IMR-90 (cell line): ENCODE data around the gene COL13A1. TPM values are rescaled to one million over a fixed set of nuclear protein-coding genes. Genes with fewer than 3 reads are reported as not detected.

Experiments
- ATAC-seq: fragments of 200-7000 bp; cut with Tn5 transposase; 2 replicates; pipeline ENCODE4 v1.9.1; 2020; ENCODE audit warnings: low read depth, mild to moderate bottlenecking, moderate library complexity
- BruUV-seq: library from RNA; stranded (reverse); fragments of 400-500 nt; replicated peaks from 2 replicates; lab custom pipeline; 2021; lab: Mats Ljungman, UMichigan
- CTCF ChIA-PET: fragments of 300-600 bp; formaldehyde crosslinking; extraction: SDS; loops from one replicate; lab custom pipeline; 2021; ENCODE audit warnings: antibody characterized with exemption; lab: Yijun Ruan, JAX
- POLR2A ChIA-PET: fragments of 300-600 bp; sonication (Branson Sonifier 250); formaldehyde crosslinking; loops from one replicate; lab custom pipeline; 2022; ENCODE audit warnings: antibody characterized with exemption; ENCODE audit not compliant: unreplicated experiment; lab: Charles Lee
- DNase-seq: peaks from one replicate; pipeline ENCODE4 v3.0.0; 2013
- H2AFZ ChIP-seq: replicated peaks from 2 replicates; pipeline ENCODE3; 2013; ENCODE audit warnings: low read length, mild to moderate bottlenecking; ENCODE audit not compliant: poor library complexity
- H2AK5ac ChIP-seq: 2 replicates; pipeline ENCODE4 v1.6.1; 2013; ENCODE audit warnings: low read depth, low read length, inconsistent platforms
- H2AK9ac ChIP-seq: replicated peaks from 2 replicates; pipeline ENCODE3; 2013; ENCODE audit warnings: mild to moderate bottlenecking, low read depth, low read length, moderate library complexity; ENCODE audit not compliant: poor library complexity
- H2BK120ac ChIP-seq: 2 replicates; pipeline ENCODE4 v1.6.1; 2013; ENCODE audit warnings: low read depth, low read length, inconsistent platforms
- H2BK15ac ChIP-seq: 3 replicates; pipeline ENCODE4 v1.6.1; 2013; ENCODE audit warnings: low read depth, low read length, inconsistent platforms
- H2BK20ac ChIP-seq: 2 replicates; pipeline ENCODE4 v1.6.1; 2013; ENCODE audit warnings: low read depth, mild to moderate bottlenecking, inconsistent platforms, low read length, moderate library complexity
- H2BK5ac ChIP-seq: 2 replicates; pipeline ENCODE4 v1.6.1; 2013; ENCODE audit warnings: mild to moderate bottlenecking, low read depth, low read length, inconsistent platforms; ENCODE audit not compliant: poor library complexity, severe bottlenecking
- H3K14ac ChIP-seq: replicated peaks from 2 replicates; pipeline ENCODE4 v1.6.1; 2013; ENCODE audit warnings: low read depth, low read length, inconsistent platforms
- H3K18ac ChIP-seq: 2 replicates; pipeline ENCODE4 v1.6.1; 2013; ENCODE audit warnings: low read depth, low read length, control low read depth
- H3K23ac ChIP-seq: 2 replicates; pipeline ENCODE4 v1.6.1; 2013; ENCODE audit warnings: low read depth, low read length, inconsistent platforms
- H3K27ac ChIP-seq: 2 replicates; pipeline ENCODE4 v1.5.1; 2013; ENCODE audit warnings: mild to moderate bottlenecking, control low read depth, low read length; ENCODE audit not compliant: insufficient read depth
- H3K27me3 ChIP-seq: 2 replicates; pipeline ENCODE4 v1.6.1; 2013; ENCODE audit warnings: low read length; ENCODE audit not compliant: control insufficient read depth, insufficient read depth
- H3K36me3 ChIP-seq: 2 replicates; pipeline ENCODE4 v1.6.1; 2013; ENCODE audit warnings: low read length, mixed read lengths; ENCODE audit not compliant: control insufficient read depth, insufficient read depth
- H3K4ac ChIP-seq: 2 replicates; pipeline ENCODE4 v1.6.1; 2013; ENCODE audit warnings: low read depth, low read length, inconsistent platforms
- H3K4me1 ChIP-seq: 2 replicates; pipeline ENCODE4 v1.6.1; 2013; ENCODE audit warnings: low read length, mixed read lengths; ENCODE audit not compliant: control insufficient read depth, insufficient read depth
- H3K4me2 ChIP-seq: 2 replicates; pipeline ENCODE4 v1.6.1; 2013; ENCODE audit warnings: low read depth, mild to moderate bottlenecking, control low read depth, low read length, moderate library complexity
- H3K4me3 ChIP-seq: 2 replicates; pipeline ENCODE4 v1.5.1; 2013; ENCODE audit warnings: low read depth, mild to moderate bottlenecking, control low read depth, low read length, moderate library complexity; ENCODE audit not compliant: insufficient read depth
- H3K56ac ChIP-seq: 2 replicates; pipeline ENCODE4 v1.6.1; 2013; ENCODE audit warnings: low read length, inconsistent platforms; ENCODE audit not compliant: insufficient read depth; ENCODE audit errors: extremely low read depth
- H3K79me1 ChIP-seq, 2 experiments: 2 replicates each; pipeline ENCODE4 v1.6.1; 2013; ENCODE audit warnings: low read length in 2 of 2, inconsistent platforms in 1 of 2, low read depth in 1 of 2
- H3K9ac ChIP-seq: 2 replicates; pipeline ENCODE4 v1.6.1; 2013; ENCODE audit warnings: low read depth, low read length, control low read depth
- H3K9me1 ChIP-seq: 2 replicates; pipeline ENCODE4 v1.6.1; 2013; ENCODE audit warnings: low read length, inconsistent platforms; ENCODE audit not compliant: insufficient read depth
- H3K9me3 ChIP-seq: 2 replicates; pipeline ENCODE4 v1.6.1; 2013; ENCODE audit warnings: low read length; ENCODE audit not compliant: control insufficient read depth, insufficient read depth
- H4K20me1 ChIP-seq: 2 replicates; pipeline ENCODE4 v1.6.1; 2013; ENCODE audit warnings: low read length, inconsistent platforms; ENCODE audit not compliant: insufficient read depth
- H4K5ac ChIP-seq: 2 replicates; pipeline ENCODE4 v1.6.1; 2013; ENCODE audit warnings: mild to moderate bottlenecking, low read depth, low read length, control low read depth
- H4K8ac ChIP-seq, 2 experiments: 2 replicates each; pipeline ENCODE4 v1.6.1; 2013; ENCODE audit warnings: low read depth in 2 of 2, low read length in 2 of 2, control low read depth in 1 of 2, inconsistent platforms in 1 of 2
- H4K91ac ChIP-seq: 2 replicates; pipeline ENCODE4 v1.6.1; 2013; ENCODE audit warnings: low read depth, low read length, inconsistent platforms; ENCODE audit not compliant: insufficient read depth
- BHLHE40 ChIP-seq: fragments of 150-350 bp; IDR thresholded peaks from 2 replicates; pipeline ENCODE4 v1.6.1; 2016; ENCODE audit warnings: mild to moderate bottlenecking, low read depth, low read length
- CEBPB ChIP-seq: IDR thresholded peaks from 2 replicates; pipeline ENCODE4 v1.6.1; 2012; ENCODE audit warnings: low read depth, low read length, improper control_type of control experiment
- FOS ChIP-seq: fragments of 150-350 bp; IDR thresholded peaks from 2 replicates; pipeline ENCODE4 v1.6.1; 2016; ENCODE audit warnings: low read depth, low read length
- MAFK ChIP-seq: IDR thresholded peaks from 2 replicates; pipeline ENCODE4 v1.6.1; 2012; ENCODE audit warnings: low read depth, low read length, improper control_type of control experiment
- MAZ ChIP-seq: IDR thresholded peaks from 2 replicates; pipeline ENCODE4 v1.6.1; 2012; ENCODE audit warnings: low read depth, mild to moderate bottlenecking, low read length, improper control_type of control experiment, moderate library complexity, borderline replicate concordance
- MXI1 ChIP-seq: IDR thresholded peaks from 2 replicates; pipeline ENCODE4 v1.6.1; 2012; ENCODE audit warnings: low read depth, mild to moderate bottlenecking, low read length, moderate library complexity, borderline replicate concordance
- NFE2L2 ChIP-seq: fragments of 150-350 bp; IDR thresholded peaks from 2 replicates; pipeline ENCODE4 v1.6.1; 2016; ENCODE audit warnings: low read depth, mild to moderate bottlenecking, low read length
- POLR2A ChIP-seq: IDR thresholded peaks from 2 replicates; pipeline ENCODE4 v1.6.1; 2012; ENCODE audit warnings: mild to moderate bottlenecking, low read depth, low read length
- RCOR1 ChIP-seq: IDR thresholded peaks from 2 replicates; pipeline ENCODE4 v1.6.1; 2012; ENCODE audit warnings: mild to moderate bottlenecking, low read length, improper control_type of control experiment; ENCODE audit not compliant: insufficient replicate concordance
- SMC3 ChIP-seq: fragments of 150-350 bp; IDR thresholded peaks from 2 replicates; pipeline ENCODE4 v1.6.1; 2016; ENCODE audit warnings: low read depth, mild to moderate bottlenecking, antibody characterized with exemption, low read length, moderate library complexity
- WGBS, 2 experiments: methylation state at CpG; one replicate each; pipeline versions ENCODE4 v1.1.5 to v1.1.7; 2013; ENCODE audit warnings: missing lambda C conversion rate in 2 of 2; ENCODE audit not compliant: insufficient read length in 1 of 2; ENCODE audit errors: extremely low coverage in 2 of 2; 5-methylcytosine and 5-hydroxymethylcytosine counted together
- dilution Hi-C: fragments of 300-500 bp; cut with HindIII; formaldehyde crosslinking; loops from one replicate; pipeline ENCODE4 v1.14.3; 2018; ENCODE audit warnings: low sequenced_read_pairs; ENCODE audit not compliant: unreplicated experiment
- in situ Hi-C: fragments of 300-500 bp; cut with MboI; formaldehyde crosslinking; loops from 3 replicates; pipeline ENCODE4 v1.14.3; 2019; ENCODE audit warnings: low sequenced_read_pairs, inconsistent platforms, mixed read lengths
- intact Hi-C: fragments of 100-400 bp; cut with micrococcal nuclease; formaldehyde crosslinking; loops from 2 replicates; pipeline ENCODE4 v1.10.0; 2022
- polyA plus RNA-seq, 3 experiments: library from polyadenylated mRNA; depleted of rRNA; stranded (reverse); fragments of >200 nt; gene quantifications; 2 replicates each; pipeline ENCODE4 v1.2.3, GENCODE V29; 2012; ENCODE audit warnings: low replicate concordance in 1 of 3
- total RNA-seq: library from RNA; depleted of rRNA; stranded (reverse); fragments of >200 nt; gene quantifications from 2 replicates; pipeline ENCODE4 v1.2.3, GENCODE V29; 2012
- TF ChIP-seq, protein P1 (sequence below): conservative IDR thresholded peaks from 2 replicates; pipeline ENCODE4 v1.5.1; 2012; ENCODE audit warnings: mild to moderate bottlenecking, low read depth, low read length, improper control_type of control experiment
- TF ChIP-seq, protein P2 (sequence below): fragments of 150-350 bp; IDR thresholded peaks from 2 replicates; pipeline ENCODE4 v1.6.1; 2017; ENCODE audit warnings: mild to moderate bottlenecking, antibody characterized with exemption, low read length, low read depth
- TF ChIP-seq, protein P3 (sequence below): fragments of 150-350 bp; IDR thresholded peaks from 2 replicates; pipeline ENCODE4 v1.6.1; 2016; ENCODE audit warnings: low read depth, mild to moderate bottlenecking, low read length, moderate library complexity, borderline replicate concordance

Gene COL13A1
- total and polyA plus RNA-seq, 2 of the 4 experiments (the other 2 are of a cell fraction): 12.2 to 31.3 TPM

DNA sequence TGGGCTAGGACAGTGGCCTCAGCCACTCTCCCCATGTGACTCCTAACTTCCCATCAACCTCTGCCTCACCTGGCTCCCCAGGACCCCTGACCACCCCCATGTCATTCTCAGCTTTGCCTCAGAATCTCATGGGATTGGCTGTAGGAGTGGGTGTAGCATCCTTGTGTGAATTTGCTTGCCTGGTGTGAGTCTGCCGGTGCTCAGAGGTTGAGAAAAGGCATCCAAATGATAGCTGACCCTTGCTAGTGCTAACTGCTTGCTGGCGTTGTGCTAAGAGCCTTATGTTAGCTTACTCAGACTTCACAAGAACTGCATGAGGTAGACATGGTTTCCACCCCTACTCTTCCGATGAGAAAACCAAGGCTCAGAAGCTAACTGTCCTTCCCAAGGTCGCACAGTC, 74.2 kb downstream of the COL13A1 start:
- no peak overlapping the region for H2AK5ac ChIP-seq
- H3K18ac ChIP-seq: no peak overlapping the region
- no peaks in the 10 kb centered on the region for H3K36me3 ChIP-seq
- no peak overlapping the region for H4K91ac ChIP-seq
- no peak overlapping the region for H2BK120ac ChIP-seq
- H3K27me3 ChIP-seq: no peaks in the 10 kb centered on the region
- no peak overlapping the region for H3K14ac ChIP-seq
- H3K27ac ChIP-seq: no peak overlapping the region
- no peaks in the 10 kb centered on the region for H3K9me3 ChIP-seq
- H3K4me2 ChIP-seq: no peak overlapping the region
- no peak overlapping the region for H2BK15ac ChIP-seq
- TF ChIP-seq POLR2A (no peak), CEBPB (no peak), BHLHE40 (no peak), RCOR1 (no peak), SMC3 (no peak), MAZ (no peak), FOS (no peak), MAFK (no peak), NFE2L2 (no peak), MXI1 (no peak)
- TF ChIP-seq, protein P1, sequence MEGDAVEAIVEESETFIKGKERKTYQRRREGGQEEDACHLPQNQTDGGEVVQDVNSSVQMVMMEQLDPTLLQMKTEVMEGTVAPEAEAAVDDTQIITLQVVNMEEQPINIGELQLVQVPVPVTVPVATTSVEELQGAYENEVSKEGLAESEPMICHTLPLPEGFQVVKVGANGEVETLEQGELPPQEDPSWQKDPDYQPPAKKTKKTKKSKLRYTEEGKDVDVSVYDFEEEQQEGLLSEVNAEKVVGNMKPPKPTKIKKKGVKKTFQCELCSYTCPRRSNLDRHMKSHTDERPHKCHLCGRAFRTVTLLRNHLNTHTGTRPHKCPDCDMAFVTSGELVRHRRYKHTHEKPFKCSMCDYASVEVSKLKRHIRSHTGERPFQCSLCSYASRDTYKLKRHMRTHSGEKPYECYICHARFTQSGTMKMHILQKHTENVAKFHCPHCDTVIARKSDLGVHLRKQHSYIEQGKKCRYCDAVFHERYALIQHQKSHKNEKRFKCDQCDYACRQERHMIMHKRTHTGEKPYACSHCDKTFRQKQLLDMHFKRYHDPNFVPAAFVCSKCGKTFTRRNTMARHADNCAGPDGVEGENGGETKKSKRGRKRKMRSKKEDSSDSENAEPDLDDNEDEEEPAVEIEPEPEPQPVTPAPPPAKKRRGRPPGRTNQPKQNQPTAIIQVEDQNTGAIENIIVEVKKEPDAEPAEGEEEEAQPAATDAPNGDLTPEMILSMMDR: no peak
- TF ChIP-seq, protein P2, sequence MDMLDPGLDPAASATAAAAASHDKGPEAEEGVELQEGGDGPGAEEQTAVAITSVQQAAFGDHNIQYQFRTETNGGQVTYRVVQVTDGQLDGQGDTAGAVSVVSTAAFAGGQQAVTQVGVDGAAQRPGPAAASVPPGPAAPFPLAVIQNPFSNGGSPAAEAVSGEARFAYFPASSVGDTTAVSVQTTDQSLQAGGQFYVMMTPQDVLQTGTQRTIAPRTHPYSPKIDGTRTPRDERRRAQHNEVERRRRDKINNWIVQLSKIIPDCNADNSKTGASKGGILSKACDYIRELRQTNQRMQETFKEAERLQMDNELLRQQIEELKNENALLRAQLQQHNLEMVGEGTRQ: no peak
- TF ChIP-seq, protein P3, sequence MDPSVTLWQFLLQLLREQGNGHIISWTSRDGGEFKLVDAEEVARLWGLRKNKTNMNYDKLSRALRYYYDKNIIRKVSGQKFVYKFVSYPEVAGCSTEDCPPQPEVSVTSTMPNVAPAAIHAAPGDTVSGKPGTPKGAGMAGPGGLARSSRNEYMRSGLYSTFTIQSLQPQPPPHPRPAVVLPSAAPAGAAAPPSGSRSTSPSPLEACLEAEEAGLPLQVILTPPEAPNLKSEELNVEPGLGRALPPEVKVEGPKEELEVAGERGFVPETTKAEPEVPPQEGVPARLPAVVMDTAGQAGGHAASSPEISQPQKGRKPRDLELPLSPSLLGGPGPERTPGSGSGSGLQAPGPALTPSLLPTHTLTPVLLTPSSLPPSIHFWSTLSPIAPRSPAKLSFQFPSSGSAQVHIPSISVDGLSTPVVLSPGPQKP: no peak
- no peaks in the 10 kb centered on the region for H3K4me1 ChIP-seq
- H4K5ac ChIP-seq: no peak overlapping the region
- H3K56ac ChIP-seq: no peak overlapping the region
- no peak overlapping the region for H2AK9ac ChIP-seq
- no peaks in the 10 kb centered on the region for H4K20me1 ChIP-seq
- intact Hi-C loops (no loop called here), dilution Hi-C loops (no loop called here), in situ Hi-C loops (no loop called here)
- no peak overlapping the region for H3K9ac ChIP-seq
- peaks cover 0 to 15% of the 10 kb centered on the region in 2 experiments; a peak in 2 of 4 replicates for H3K79me1 ChIP-seq
- no peak overlapping the region for H2AFZ ChIP-seq
- H2BK20ac ChIP-seq: no peak overlapping the region
- WGBS, 2 experiments: no CpG with 5 or more reads among the region's 4 CpGs
- no peak overlapping the region for H2BK5ac ChIP-seq
- H3K4me3 ChIP-seq: no peak overlapping the region
- no peak overlapping the region for H4K8ac ChIP-seq
- CTCF ChIA-PET: no interaction called here
- H3K9me1 ChIP-seq: peaks cover 15% of the 10 kb centered on the region
- DNase-seq: no peak
- no TSS peak for BruUV-seq
- POLR2A ChIA-PET: no interaction called here
- no peak overlapping the region for H3K4ac ChIP-seq
- no peak overlapping the region for H3K23ac ChIP-seq
- ATAC-seq: no peak
